Activated CD8-positive, alpha-beta memory T cell treated with anti-CD3 and anti-CD28 coated beads for 4 hours (primary cell): Measurements from ENCODE around the gene CCDC63.
"Not testable (repeated sequence)": the region's sequence is repeated elsewhere in the genome, so short reads cannot be mapped to it uniquely, and the experiment has no call there.

Experiments used
- DNase-seq, 2 donors: peaks; one replicate each; pipeline ENCODE4 v3.0.0-alpha.2; 2020; ENCODE audit warnings: low read depth in 2 of 2

CCDC63 gene

GRCh38 chr12:110923192-110923591, 76.4 kb downstream of the CCDC63 start:
- no peak for DNase-seq

DNA sequence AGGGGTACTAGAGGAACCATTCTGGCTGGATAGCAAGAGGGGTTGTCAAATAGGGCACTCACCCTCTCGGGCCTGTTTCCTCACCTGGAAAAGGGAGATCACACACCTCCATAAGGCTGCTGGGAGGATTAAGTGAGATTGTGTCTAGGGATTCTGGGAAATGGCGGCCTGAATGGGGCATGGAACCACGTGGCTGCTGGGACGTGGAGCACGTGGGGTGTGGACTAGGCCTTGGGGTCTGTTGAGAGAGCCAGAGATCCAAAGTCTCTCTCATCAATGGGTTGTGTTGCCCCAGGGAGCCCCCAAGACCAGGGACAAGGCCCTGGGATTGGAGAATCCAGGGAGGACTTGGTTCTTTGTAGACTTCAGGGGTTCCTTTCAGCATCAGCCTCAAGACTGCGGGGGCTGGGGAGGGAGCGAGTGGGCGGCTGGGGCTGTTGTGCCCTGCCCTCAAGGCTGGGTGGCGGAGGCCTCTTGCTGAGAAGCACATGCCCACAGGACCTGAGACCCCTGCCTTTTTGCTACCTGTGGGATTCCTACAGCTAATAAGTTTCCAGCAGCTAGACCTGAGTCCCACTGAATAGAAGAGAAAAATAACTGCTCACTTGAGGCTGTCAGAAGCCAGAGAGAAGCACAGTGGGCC, 77.0 kb downstream of the CCDC63 start:
- DNase-seq, result no peak

DNA sequence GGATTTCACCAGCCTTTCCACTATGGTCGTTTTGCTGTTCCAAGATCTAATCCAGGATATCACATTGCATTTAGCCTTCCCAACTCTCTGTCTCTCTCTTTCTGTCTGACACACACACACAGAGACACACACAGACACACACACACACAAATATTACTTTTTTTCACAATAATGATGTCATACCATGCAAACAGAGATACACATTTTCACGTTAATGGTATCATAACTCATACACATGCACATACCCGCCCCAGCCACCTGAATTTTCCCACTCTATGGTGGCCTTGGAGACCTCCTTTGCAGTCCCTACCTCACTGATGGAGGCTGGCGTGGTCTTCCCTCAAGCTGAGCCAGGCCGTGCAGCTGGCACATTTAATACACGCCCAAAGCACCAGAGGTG, 80.8 kb downstream of the CCDC63 start:
- no peak for DNase-seq

DNA sequence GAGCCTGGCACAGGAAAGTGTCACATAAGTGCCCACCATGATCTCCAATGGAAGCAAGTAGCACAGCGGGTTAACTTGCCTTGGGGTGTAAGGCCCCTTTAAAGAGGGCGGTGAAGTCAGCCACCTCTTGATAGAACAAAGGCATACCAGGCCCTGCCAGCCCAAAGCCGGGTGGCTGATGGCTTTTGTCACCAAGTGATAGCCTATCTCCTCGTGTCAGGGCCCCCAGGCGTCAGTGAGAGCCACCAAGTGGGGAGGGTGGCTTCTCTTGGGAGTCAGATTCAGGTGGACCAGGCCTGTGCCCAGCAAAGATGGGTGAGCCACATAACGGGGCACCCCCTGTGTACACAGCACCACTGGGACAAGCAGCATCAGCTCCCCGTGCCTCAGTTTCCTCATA, 81.9 kb downstream of the CCDC63 start:
- DNase-seq, result no peak

DNA sequence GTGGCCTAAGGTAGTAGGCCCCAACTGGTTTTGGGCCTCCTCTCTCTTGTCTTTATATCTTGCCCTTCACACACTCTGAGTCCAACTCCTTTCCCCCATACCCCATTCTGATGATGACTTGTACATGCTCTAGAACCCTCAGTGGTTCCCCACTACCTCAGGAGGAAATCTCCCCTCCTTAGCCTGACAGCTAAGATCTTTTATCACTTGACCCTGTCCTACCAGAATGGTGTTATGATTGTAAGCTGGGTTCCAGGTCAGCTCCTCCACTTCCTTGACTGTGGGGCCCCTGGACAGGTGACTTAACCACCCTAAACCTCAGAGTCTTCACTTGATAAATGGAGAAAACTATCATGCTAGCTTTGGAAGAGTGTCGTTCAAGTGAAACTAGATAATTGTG, 83.0 kb downstream of the CCDC63 start:
- no peak for DNase-seq

GRCh38 chr12:110930348-110931314, 83.8 kb downstream of the CCDC63 start:
- DNase-seq, result no peak

DNA sequence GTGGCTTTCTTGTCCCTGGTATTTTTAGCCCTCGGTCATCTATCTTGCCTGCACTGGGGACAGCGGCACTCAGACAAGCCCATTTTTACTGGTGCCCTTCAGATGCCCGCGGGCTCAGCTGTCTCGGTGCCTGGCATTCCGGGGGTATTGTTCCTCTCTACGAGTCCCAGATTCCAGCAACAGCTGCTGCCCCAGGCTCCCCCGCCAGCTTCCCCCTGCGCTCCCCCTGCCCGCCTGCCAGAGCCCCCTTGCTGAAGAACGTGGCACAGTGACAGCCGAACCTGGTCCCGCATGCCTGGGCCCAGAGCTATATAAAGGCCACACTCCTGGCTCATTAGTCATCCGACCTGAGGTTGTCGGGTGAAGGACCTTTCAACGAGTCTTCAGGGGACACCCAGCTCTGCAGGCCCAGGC, 84.5 kb downstream of the CCDC63 start:
- no peak for DNase-seq

DNA sequence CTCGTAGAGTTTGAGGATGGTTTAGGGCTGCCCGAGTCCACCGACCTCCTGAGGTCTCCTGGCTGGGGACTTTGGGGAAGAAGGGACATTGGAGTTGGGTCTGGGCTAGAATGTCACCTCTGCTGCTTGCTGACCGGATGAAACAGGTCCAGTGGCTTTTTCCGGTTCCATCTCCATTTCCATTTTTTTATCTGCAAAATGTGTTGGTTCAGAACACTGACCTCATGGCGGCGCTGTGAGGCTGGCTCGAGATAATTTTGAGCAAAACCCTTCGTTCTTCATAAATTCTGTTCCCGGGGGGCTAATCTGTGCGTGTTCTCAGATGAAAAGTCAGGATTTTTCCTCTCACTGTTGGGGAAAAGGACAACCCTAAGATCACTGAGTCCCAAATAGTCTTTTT, 85.3 kb downstream of the CCDC63 start:
- DNase-seq, result no peak

DNA sequence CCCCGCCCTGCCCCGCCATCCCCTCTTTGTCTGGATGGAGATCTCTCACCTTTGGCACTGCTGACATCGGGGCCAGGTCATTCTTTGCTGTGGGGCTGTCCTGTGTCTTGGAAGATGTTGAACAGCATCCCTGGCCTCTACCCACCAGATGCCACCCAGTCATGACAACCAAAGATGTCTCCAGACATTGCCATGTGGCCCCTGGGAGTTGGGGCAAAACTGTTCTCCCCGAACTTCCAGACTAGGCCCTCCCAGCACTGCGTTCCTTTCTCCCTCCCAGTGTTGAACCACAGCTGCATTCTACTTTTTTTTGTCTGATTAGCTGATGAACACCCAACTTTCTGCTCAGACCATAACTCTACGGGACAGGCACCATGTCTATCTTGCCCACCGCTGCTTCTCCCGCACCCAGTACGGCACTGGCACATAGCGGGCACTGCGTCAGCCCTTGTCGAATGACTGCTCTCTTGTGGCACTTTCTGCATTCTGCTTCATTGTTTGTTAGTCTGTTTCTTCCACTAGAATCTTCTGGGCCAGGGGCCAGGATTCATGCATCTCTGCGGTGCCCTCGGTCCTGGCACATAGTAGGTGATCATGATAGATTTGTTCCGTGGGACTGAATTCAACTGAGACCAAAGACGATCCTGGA, 86.7 kb downstream of the CCDC63 start:
- no peak for DNase-seq

- no peak for DNase-seq
Observed at GRCh38 chr12:110934093-110934852, 87.5 kb downstream of the CCDC63 start.

DNA sequence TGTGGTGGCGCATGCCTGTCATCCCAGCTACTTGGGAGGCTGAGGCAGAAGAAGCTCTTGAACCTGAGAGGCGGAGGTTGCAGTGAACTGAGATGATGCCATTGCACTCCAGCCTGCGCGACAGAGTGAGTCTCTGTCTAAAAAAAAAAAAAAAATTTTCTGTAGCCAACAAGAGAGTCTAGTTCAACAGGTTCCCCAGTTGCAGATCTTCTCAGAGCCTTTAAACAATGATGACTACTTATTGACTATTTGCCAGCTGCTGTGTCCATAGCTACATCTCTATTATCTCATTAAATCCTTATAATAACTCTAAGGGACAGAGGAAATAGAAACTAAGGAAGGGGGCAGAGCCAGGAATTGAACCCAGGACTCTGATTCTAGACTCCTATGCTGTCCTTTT, 88.8 kb downstream of the CCDC63 start:
- DNase-seq, result no peak

- no peak for DNase-seq
Observed at GRCh38 chr12:110936367-110937103, 89.7 kb downstream of the CCDC63 start.

GRCh38 chr12:110937104-110937641, 90.4 kb downstream of the CCDC63 start:
- peak in 1 of 2 donors; percentile 20 for DNase-seq

GRCh38 chr12:110940296-110940695, 93.5 kb downstream of the CCDC63 start:
- no peak for DNase-seq

DNA sequence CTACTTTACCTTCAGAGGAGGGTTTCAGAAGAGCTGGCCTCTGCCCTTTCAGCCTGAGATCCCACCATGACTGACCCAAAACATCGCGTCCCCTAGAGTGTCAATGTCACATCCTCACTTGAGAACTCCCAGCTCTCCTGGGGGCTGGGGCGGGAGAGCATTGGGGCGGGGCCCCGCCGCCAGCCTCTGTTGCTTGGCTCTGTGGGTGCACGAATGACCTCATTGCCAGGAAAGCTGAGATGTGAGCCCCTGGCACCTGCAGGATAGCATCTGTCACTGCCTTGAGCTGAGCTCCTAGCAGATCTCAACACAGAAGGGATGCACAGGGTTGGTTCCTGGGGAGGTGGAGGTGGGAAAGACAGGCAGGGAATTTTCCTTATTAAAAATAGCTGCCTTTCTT, 94.1 kb downstream of the CCDC63 start:
- no peak for DNase-seq

DNA sequence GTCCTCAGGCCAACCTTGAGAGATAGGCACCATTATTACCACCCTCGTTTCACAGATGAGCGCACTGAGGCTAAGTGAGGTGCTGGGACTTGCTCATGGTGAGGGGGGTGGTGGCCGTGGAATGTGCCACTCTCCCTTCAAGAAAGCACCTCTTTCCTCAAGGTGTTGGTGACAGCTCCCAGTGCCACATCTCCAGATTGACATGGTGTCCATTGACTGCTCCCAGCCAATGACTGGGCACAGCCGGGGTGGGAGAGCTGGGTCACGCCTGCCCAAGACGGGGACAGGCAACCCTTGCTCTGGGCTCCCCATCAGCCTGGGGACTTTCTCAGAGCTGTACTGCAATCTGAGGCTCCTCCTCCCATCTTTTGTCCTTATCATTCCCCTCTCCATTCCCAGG, 94.6 kb downstream of the CCDC63 start:
- DNase-seq, result no peak

DNA sequence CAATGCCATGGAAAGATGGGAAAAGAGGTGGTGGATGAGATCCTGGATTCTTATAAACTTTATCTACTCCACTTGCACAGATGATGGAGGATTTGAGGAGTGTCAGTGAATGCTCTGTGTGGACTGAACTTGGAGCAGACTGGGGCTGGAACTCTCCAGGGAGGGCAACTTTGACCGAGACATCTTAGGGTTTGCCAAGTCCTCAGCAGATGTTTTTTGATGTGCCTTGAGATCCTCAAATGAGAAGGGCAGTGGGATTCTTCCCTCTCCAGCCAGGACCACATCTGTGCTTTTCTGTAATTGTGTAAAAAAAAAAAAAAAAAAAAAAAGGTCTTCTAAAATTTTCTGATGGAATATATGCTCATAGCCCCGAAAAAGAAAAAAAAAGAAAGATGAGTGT, 96.6 kb downstream of the CCDC63 start:
- DNase-seq, result no peak

DNA sequence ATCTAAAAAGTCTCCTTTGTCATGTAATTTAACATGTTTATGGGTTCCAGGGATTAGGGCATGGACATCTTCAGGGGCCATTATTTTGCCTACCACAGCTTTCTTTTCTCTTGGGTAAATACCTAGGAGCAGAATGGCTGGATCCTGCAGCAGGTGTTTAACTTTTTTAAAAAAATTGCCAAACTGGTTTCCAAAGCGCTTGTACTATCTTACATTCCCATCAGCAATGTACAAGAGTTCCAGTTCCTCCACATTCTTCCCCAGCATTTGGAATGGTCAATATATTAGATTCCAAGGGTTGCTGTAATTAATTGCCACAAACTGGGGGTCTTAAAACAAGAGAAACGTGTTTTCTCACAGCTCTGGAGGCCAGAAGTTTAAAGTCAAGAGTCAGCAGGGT, 101.3 kb downstream of the CCDC63 start:
- no peak for DNase-seq

DNA sequence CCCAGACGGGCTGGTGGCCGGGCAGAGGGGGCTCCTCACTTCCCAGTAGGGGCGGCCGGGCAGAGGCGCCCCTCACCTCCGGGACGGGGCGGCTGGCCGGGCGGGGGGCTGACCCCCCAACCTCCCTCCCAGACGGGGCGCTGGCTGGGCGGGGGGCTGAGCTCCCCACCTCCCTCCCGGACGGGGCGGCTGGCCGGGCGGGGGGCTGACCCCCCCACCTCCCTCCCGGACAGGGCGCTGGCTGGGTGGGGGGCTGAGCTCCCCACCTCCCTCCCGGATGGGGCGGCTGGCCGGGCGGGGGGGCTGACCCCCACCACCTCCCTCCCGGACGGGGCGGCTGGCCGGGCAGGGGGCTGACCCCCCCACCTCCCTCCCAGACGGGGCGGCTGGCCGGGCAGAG, 103.7 kb downstream of the CCDC63 start:
- not testable (repeated sequence) for DNase-seq

GRCh38 chr12:110950867-110951266, 104.1 kb downstream of the CCDC63 start:
- DNase-seq, result not testable (repeated sequence)
